ENCODE measurements around the gene ATP11A.
A peak's percentile ranks its signal among the peaks of the same experiment; 100 is the strongest.

Gene ATP11A

GRCh38 chr13:112689303-112690245 lies at the start of gene ATP11A:
ATP11A (plus strand) TSS chr13:112690038; CDS start chr13:112690417, 379 bp downstream.
- peak; percentile 68 for DNase-seq (ENCODE audit: low read depth)

- no peak for DNase-seq (ENCODE audit: low read depth)
Observed at GRCh38 chr13:112641456-112642089, 48.3 kb upstream of the ATP11A start.

GRCh38 chr13:112642090-112642460 lies 47.8 kb upstream of the ATP11A start:
- DNase-seq (ENCODE audit: low read depth) = no peak

GRCh38 chr13:112643759-112644459 lies 45.9 kb upstream of the ATP11A start:
- no peak for DNase-seq (ENCODE audit: low read depth)

GRCh38 chr13:112645327-112645914 lies 44.4 kb upstream of the ATP11A start:
- no peak for DNase-seq (ENCODE audit: low read depth)

GRCh38 chr13:112647256-112647655 lies 42.6 kb upstream of the ATP11A start:
- DNase-seq (ENCODE audit: low read depth) = no peak

- no peak for DNase-seq (ENCODE audit: low read depth)
Observed at GRCh38 chr13:112648101-112648500, 41.7 kb upstream of the ATP11A start.

GRCh38 chr13:112648966-112649690 lies 40.7 kb upstream of the ATP11A start:
- DNase-seq (ENCODE audit: low read depth) = no peak

- DNase-seq (ENCODE audit: low read depth) = no peak
Observed at GRCh38 chr13:112651311-112651710, 38.5 kb upstream of the ATP11A start.

- no peak for DNase-seq (ENCODE audit: low read depth)
Observed at GRCh38 chr13:112651750-112652511, 37.9 kb upstream of the ATP11A start.

GRCh38 chr13:112652512-112653070 lies 37.2 kb upstream of the ATP11A start:
- no peak for DNase-seq (ENCODE audit: low read depth)

GRCh38 chr13:112653071-112653470 lies 36.8 kb upstream of the ATP11A start:
- DNase-seq (ENCODE audit: low read depth) = no peak

- no peak for DNase-seq (ENCODE audit: low read depth)
Observed at GRCh38 chr13:112655913-112656312, 33.9 kb upstream of the ATP11A start.

- no peak for DNase-seq (ENCODE audit: low read depth)
Observed at GRCh38 chr13:112657850-112658445, 31.9 kb upstream of the ATP11A start.

- no peak for DNase-seq (ENCODE audit: low read depth)
Observed at GRCh38 chr13:112658808-112659207, 31.0 kb upstream of the ATP11A start.

- no peak for DNase-seq (ENCODE audit: low read depth)
Observed at GRCh38 chr13:112661291-112661690, 28.5 kb upstream of the ATP11A start.

GRCh38 chr13:112664501-112665203 lies 25.2 kb upstream of the ATP11A start:
- DNase-seq (ENCODE audit: low read depth) = no peak

GRCh38 chr13:112668924-112669323 lies 20.9 kb upstream of the ATP11A start:
- no peak for DNase-seq (ENCODE audit: low read depth)

- no peak for DNase-seq (ENCODE audit: low read depth)
Observed at GRCh38 chr13:112669881-112670499, 19.8 kb upstream of the ATP11A start.

All from stimulated activated CD8-positive, alpha-beta memory T cell treated with anti-CD3 and anti-CD28 coated beads, Interleukin-4, amount 100 ng/mL, for 24 hours (primary cell).